ENCODE measurements around the gene TMPRSS11F. TPM values are rescaled to one million over a fixed set of nuclear protein-coding genes. Genes with fewer than 3 reads are reported as not detected.

Gene TMPRSS11F
- total RNA-seq, 2 experiments from 2014 or later = not detected

DNA sequence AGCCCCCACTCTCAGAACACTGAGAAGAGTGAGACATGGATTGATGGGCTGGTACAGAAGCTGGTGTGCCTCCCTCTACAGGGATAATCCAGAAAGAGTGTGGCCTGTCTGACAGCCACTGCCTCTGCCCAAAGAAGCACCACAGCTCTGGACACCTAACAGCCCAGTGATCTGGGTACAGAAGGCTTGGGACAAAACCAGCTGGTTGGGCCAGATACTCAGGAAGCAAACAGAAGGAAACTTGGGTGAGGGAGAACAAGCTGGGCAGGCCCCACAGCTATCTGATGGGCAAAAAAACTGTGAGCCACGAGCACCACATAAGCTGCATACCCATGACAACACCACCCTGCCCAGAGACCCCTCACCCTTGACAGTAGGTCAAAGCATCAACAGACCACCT, 46.9 kb downstream of the TMPRSS11F start:
- POLR2A ChIA-PET = no interaction called here
- CTCF ChIA-PET = no interaction called here

- ChIA-PET CTCF (no interaction called here), POLR2A (no interaction called here)
Observed at GRCh38 chr4:68079928-68080327, 49.7 kb downstream of the TMPRSS11F start.

GRCh38 chr4:68077737-68078136, 51.9 kb downstream of the TMPRSS11F start:
- POLR2A ChIA-PET = no interaction called here
- CTCF ChIA-PET = no interaction called here

GRCh38 chr4:68077301-68077700, 52.4 kb downstream of the TMPRSS11F start:
- ChIA-PET POLR2A (no interaction called here), CTCF (no interaction called here)

DNA sequence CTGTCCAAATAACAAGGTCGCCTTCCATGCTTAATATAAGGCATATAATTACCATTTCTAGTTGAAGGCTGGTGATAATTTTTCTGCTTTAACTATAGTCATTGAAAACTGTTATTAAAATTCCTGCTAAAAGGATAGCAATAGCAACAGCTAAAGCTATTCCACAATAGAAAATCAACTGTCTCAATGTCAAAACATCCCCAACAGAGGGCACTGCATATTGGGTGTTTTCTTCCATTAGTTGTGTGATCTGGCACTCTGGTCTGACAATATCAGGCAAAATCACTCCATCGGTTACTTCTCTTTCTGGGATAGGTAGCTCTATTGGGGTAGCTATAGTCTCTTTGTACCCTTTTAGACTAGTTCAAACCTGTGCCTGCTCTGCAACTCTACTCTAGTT, 53.5 kb downstream of the TMPRSS11F start:
- POLR2A ChIA-PET = no interaction called here
- CTCF ChIA-PET = no interaction called here

DNA sequence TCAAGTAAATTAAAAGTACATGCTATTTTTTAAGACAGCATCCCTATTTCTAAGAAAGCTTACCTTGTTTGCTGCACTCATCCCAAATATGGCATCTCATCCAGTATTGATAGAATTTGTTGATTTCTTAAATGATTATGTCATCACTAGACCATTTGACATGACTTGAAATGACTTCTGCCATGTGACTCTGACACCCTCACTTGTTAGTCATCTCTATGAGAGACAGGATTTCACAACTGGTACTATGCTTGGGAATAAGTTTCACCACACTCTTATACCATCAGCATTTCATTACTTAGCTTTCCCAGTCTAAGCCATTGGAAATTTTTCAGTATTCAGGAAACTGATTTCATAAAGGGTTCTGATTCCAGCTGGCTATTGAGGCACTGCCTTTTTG, 55.3 kb downstream of the TMPRSS11F start:
- ChIA-PET POLR2A (no interaction called here), CTCF (no interaction called here)

DNA sequence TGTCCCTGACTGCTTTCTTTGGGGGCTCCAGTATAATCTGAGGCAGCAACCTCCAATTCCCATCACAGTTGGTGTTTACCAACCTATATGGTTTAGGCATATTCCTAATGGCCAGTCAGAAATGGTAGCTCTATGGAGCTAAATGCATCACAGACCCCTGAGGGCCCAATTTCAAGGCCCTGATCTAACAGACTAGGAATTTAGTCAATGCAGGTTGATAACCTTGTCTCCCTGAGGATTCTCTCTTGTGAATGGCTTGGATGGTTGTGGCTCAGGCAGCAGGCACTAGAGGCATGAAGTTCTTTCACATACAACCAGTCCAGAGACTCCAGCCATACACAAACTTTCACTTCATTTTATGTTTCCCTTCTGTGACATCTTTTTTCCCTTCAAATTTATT, 59.4 kb downstream of the TMPRSS11F start:
- CTCF ChIA-PET = no interaction called here
- POLR2A ChIA-PET = no interaction called here

DNA sequence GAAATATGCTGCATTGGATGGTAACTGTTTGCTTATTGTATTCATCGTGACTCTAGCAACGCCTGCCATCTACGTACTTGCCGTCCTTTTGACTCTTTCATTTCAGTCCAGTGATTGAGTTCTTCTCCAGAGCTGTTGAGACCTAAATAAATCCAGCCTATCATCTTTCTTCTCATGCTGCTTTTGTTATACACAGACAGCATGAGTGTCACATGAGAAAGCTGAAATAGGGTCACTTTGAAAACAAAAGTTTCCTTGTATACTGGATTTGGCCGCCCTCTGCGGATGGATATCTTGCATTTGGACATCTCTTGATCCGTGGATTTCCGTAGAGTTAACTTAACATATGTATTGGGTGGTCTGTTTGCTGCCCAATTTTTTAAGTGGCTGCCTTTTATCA, 67.2 kb downstream of the TMPRSS11F start:
- POLR2A ChIA-PET = no interaction called here
- CTCF ChIA-PET = no interaction called here

DNA sequence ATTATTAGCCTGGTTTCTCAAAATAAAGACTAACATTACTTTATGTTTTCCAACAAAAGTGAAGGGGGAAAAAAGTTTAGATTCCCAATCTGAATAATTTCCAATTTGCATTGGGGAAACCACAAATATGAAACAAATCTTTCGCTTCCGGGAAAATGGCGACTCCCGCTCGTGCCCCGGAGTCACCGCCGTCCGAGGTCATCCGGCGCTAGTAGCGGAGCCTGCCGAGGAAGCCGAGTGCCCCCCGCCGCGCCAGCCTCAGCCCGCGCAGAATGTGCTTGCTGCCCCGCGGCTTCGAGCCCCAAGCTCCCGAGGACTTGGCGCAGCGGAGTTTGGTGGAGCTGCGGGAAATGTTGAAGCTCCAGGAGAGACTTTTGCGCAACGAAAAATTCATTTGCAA, 91.4 kb downstream of the TMPRSS11F start:
- CTCF ChIA-PET = no interaction called here
- POLR2A ChIA-PET = no interaction called here

GRCh38 chr4:68021185-68021584, 108.5 kb downstream of the TMPRSS11F start:
- POLR2A ChIA-PET = no interaction called here
- CTCF ChIA-PET = no interaction called here

DNA sequence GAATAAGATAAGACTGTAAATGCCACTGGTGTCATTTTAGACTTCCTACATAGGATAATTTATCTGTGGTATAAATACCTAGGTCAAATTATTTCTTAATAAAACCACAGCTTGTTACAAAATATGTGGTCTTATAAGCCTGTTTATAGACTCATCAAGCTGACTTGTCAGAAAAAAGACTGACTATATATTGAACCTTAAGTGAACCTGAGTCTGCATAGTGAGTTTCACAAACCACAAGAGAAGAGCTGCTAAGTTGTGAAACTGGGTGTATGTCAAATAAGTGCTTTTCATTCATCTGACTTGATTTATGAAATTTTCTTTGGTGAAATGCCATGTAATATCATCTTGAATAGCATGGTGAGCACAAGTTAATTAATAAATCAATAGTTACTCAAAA, 118.0 kb downstream of the TMPRSS11F start:
- POLR2A ChIA-PET = no interaction called here
- CTCF ChIA-PET = no interaction called here

Other genes with a start within 250 kb of the TMPRSS11F start
- gene TMPRSS11D, start 245.9 kb downstream of the TMPRSS11F start, total RNA-seq = not detected
- gene TMPRSS11A, start 166.4 kb downstream of the TMPRSS11F start, total RNA-seq = not detected
- not detected for gene TMPRSS11B, start 115.8 kb upstream of the TMPRSS11F start, total RNA-seq
- gene YTHDC1, start 220.2 kb upstream of the TMPRSS11F start, total RNA-seq = 10 to 100 TPM; 66.0 to 70.7 TPM

All from activated CD8-positive, alpha-beta memory T cell treated with anti-CD3 and anti-CD28 coated beads for 36 hours (primary cell).